NCI-H2196 treated with DMSO at 0.1 percent for 48 hours (cell line): ENCODE data around the gene SCAMP4.

Source experiments
- DNase-seq: peaks from one replicate; lab custom pipeline; 2025; ENCODE audit not compliant: unreplicated experiment; lab: John Stamatoyannopoulos, UW

SCAMP4 gene, protein sequence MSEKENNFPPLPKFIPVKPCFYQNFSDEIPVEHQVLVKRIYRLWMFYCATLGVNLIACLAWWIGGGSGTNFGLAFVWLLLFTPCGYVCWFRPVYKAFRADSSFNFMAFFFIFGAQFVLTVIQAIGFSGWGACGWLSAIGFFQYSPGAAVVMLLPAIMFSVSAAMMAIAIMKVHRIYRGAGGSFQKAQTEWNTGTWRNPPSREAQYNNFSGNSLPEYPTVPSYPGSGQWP

GRCh38 chr19:1905110-1905862 is at the start of gene SCAMP4, which contains the start of gene ADAT3:
Gene SCAMP4, plus strand, starts transcription at chr19:1905399. Its CDS starts 9,621 bp downstream, at chr19:1915020.
Gene ADAT3, plus strand, starts transcription at chr19:1905399. Its CDS starts 6,649 bp downstream, at chr19:1912048.
- DNase-seq, result peak; percentile 97

DNA sequence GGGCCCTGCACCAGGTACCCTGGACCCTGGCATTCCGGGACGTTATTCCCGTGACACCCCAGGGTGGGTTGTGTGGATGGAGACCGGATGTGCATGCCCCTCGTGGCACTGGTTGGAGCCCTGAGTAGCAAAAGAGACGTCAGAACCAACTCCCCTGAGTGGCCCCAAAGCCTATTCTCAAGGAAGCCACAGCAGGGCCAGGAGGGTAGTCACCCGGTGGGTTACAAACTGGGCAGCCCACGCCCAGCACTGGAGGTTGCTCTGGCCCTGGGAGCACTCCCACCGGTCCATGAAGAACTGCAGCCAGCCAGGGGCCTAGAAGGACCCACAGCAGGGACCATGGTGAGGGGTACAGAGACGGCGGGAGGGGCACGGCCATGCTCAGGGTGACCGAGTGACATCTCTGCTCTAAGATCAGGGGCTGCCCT is 49.4 kb upstream of the SCAMP4 start:
- DNase-seq, result no peak

- DNase-seq, result no peak
Measured at GRCh38 chr19:1856345-1856697, 48.9 kb upstream of the SCAMP4 start.

- DNase-seq, result no peak
Measured at GRCh38 chr19:1856698-1857603, 48.2 kb upstream of the SCAMP4 start.

DNA sequence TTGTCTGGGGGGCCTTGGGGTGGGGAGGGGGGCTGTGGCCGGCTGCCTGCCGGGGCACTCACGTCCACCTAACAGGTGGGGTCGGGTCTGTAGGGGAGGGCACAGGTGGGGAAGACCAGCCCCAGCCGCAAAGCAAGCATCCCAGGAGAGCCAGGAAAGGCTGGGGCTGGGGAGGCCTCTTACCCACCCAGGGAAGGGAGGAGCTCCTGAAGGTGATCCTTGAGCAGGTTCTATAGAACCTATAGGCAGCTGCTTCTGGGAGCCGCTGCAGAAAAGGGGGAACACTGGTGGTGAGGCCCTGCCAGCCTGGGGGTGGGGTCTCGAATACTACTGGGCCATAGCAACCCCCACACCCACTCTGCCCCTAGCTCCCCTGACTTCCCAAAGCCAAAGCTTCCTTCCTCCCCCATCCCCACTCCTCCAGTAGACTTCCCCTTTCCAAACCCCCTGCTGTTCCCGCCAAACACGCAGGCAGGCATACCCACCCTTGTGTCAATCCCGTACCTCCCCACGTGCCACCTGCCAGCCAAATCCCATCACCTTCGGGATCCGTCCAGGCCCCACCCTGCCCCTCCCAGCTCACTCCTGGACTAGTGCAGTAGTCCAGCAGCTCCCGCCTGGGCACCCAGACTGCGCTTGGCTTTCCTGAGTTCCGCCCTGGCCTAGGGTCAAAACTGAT is 47.4 kb upstream of the SCAMP4 start:
- DNase-seq, result no peak

- no peak for DNase-seq
Measured at GRCh38 chr19:1858412-1859081, 46.7 kb upstream of the SCAMP4 start.

DNA sequence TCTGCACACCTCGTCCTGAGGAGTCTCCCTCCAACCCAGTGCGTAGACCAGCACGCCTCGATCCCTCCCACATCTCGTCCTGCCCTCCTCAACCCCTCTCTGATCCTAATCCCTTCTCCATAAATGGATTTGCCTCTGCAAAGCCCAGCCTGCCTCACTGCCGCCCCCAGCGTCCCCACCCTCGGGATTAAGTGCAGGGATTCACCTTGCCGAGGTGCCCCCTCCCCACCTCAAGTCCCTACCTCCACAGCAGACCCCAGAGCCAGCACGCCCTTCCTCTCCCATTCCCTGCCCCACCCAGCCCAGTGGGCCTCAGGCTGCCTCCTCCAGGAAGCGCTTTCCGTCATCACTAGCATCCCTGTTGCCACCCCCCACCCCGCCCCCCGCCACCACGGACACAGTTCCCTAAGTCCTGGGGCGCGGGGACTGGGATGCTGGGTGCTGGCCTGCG is 45.8 kb upstream of the SCAMP4 start:
- DNase-seq, result no peak

DNA sequence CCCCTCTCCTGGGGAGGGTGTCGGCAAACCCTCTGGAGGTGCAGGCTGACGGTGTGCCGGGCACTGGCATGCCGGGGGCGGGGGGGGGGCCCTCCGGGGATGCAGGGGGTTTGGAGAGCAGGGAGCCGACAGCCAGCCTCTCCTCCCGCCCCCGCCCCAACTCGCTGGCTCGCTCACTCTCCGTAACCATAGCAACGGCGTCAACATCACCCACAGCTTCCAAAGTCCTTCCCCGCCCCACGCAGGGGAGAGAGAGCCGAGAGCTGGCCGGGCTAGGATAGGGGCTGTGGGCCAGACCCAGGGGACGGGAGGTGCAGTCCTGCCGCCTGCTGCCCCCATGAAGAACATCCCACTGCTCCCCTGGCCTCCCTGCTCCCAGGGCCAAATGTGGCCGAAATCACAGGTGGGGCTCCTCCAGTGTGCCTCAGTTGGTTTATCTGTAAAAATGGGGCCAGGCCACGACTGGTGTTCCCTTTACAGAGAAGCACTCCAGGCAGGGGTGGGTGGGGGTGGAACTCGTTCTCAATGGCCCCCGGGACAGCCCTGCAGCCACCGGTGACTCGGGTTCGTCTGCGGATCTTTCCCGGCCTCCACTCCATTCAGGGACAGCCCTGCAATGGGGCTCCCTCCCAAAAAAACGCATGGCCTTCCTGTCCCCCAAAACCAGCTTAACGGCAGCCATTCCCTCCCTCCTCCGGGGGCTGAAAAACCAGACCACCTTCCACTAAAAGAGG is 45.0 kb upstream of the SCAMP4 start:
- no peak for DNase-seq

DNA sequence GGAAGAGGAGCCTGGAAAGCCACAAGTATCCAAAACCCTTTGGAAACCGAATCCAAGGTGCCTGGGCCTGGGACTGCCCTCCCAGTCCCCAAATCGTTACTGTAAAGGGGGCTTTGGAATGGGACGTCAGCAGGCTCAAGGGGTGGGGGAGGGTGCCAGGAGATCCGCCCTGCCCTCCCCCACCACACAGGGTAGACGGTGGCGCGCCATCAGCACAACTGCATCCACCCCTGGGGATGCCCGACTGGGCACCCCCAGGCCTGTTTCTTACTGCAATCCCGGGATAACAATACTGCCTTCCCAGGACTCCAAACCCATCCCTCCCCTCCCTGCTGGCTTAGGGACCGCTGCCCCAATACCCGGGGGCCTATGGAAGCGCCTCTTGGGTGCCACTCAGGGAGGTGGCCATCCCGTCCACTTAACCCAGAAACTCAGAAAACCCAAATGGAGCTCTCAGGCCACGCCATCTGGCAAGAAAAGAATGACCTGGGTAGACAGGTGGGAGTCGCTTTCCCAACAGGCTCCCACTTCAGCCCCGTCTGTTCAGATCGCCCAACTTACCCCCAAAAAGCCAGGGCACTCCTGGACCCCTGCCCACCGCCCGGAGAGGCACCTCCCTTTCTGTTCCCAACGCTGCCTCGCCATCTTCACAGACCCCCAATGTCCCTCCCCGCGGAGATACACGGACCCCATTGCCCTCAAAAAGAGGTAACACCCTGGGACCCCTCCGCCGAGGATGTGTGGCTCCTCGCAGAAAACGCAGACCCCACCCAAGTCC is 44.2 kb upstream of the SCAMP4 start:
- DNase-seq, result no peak

GRCh38 chr19:1861599-1862031 is 43.6 kb upstream of the SCAMP4 start:
- no peak for DNase-seq

DNA sequence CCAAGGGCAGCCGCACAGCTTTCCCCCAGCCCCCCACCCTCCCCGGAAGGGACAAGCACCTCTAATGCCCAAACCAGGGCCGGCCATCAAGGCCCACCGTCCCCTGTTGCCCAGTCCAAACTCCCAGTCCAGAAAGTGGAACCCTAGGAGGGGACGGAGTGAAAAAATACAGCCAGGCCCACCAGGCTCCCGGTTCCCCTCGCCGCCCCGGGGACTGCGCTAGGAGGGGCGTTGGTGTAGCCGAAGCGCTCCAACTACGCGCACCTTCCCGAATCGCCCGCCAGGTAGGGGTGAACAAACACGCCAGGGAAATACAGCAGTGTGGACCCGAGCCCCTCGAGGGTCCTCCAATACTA is 43.2 kb upstream of the SCAMP4 start:
- no peak for DNase-seq

GRCh38 chr19:1862424-1863327 is 42.5 kb upstream of the SCAMP4 start:
- DNase-seq, result no peak

- DNase-seq, result no peak
Measured at GRCh38 chr19:1863328-1863637, 41.9 kb upstream of the SCAMP4 start, which contains the start of gene KLF16. Gene KLF16, minus strand, starts transcription at chr19:1863579. Its CDS starts 82 bp downstream, at chr19:1863497.

DNA sequence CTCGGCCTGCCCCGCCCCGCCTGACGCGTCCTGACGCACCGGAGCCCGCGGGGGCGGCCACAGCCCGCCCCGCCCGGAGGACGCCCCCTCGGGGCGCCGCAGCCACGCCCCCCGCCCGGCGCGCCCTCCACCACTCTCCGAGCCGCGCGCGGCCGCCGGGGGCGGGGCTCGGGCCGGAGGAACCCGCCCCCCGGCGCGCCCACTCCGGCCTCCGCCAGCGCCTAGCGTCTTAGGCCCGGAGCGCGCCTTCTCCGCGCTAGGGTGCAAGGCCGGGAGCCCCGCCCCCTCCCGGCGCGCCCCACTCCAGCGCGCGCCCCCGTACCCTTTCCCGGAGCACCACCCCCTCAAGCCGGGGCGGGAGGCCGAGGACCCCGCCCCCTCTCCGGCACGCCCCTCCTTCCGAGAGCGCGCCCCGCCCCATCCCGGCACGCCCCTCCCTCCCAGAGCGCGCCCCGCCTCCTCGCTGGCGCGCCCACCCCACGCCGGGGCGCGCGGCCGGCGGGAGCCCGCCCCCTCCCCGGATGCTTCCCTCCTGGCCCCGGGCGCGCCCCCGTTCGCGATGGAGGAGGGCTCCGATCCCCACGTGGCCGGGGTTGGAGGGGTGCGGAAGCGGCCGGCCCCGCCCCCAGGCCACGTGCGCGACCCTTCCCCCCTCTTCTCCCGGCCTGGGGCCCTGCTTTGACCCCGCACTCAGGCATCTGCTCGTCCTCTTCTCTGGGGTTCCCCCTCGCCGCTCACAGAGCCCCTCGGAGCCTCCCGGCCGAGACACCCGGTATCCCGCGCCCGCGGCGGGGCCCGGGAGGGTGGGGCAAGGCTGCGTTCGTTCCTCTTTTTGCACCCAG is 41.3 kb upstream of the SCAMP4 start:
- DNase-seq, result peak; percentile 98

- DNase-seq, result peak; percentile 62
Measured at GRCh38 chr19:1864480-1865171, 40.6 kb upstream of the SCAMP4 start.

DNA sequence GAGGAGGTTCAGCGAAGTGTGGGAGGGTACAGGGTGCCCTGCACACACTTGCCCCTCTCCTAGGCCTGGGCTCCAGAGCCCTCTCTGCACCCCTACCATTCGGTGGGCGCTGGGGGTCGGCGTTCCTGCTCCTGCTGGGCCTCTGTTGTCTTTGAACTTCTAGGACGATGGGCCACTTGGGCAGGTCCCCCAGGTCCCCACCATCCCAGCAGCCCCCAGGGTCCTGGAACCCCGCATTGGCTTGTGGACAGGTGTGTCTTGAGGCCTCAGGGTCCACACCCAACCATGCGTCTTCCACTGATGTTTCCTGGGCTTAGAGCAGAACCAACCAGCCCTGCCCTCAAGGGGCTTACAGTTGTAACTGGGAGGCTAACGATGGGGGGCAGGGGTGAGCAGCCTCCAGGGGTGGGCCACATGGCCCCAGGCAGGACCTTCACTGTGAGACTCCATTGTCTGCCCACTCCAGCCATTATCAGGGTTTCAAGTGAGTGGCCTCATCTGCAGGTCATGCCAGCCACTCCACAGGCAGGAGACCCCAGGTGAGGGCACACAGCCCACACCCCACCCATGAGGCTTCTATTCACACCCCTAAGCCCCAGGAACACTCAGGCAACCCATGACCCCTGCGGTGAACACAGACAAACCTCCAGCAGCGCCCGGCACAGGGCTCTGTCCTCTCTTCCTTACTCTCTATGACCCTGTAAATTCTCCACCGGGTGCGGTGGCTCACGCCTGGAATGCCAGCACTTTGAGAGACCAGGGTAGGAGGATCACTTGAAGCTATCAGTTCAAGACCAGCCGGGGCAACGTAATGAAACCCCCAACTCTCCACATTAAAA is 39.8 kb upstream of the SCAMP4 start:
- DNase-seq, result no peak
